ENCODE measurements around the gene GM2A. TPM values are rescaled to one million over a fixed set of nuclear protein-coding genes. Genes with fewer than 3 reads are reported as not detected.

Gene GM2A
- total and polyA plus RNA-seq, 2 of the 13 experiments (the other 11 are each of a cell fraction or from before 2014, with no cell fraction given): 14.6 to 29.6 TPM

GRCh38 chr5:151251001-151251551, 1.9 kb upstream of the GM2A start (continued):
- TF ChIP-seq TBP (CRISPR knock-in tag; IDR thresholded peaks at IDR 0.05) (no peak), KAT8 (CRISPR knock-in tag; IDR thresholded peaks at IDR 0.05) (peak; percentile 61; the same call in 1 of the 2 replicates), CREB3 (CRISPR knock-in tag; IDR thresholded peaks at IDR 0.05) (no peak), PHF8 (CRISPR knock-in tag; IDR thresholded peaks at IDR 0.05) (peak; percentile 61), ZSCAN31 (CRISPR knock-in tag; IDR thresholded peaks at IDR 0.05; ENCODE audit: low read depth) (peak; percentile 55; the same call in 1 of the 2 replicates), SAP130 (CRISPR knock-in tag; IDR thresholded peaks at IDR 0.05; ENCODE audit: low read depth) (peak; percentile 77), ZNF20 (CRISPR knock-in tag; IDR thresholded peaks at IDR 0.05) (peak; percentile 91), PAWR (CRISPR knock-in tag; IDR thresholded peaks at IDR 0.05; ENCODE audit: borderline replicate concordance) (no peak), ZNF639 (CRISPR knock-in tag; conservative IDR thresholded peaks at IDR 0.05) (no peak), RERE (CRISPR knock-in tag; IDR thresholded peaks at IDR 0.05; ENCODE audit: low read depth) (no peak), KLF11 (CRISPR knock-in tag; IDR thresholded peaks at IDR 0.05) (0 out of 2 replicates have a peak, but pooled peaks have one; percentile 40), EEA1 (CRISPR knock-in tag; IDR thresholded peaks at IDR 0.05; ENCODE audit: borderline replicate concordance) (no peak), PPARG (CRISPR knock-in tag; conservative IDR thresholded peaks at IDR 0.05) (no peak), STAG1 (CRISPR knock-in tag; IDR thresholded peaks at IDR 0.05) (no peak), ZSCAN22 (CRISPR knock-in tag; IDR thresholded peaks at IDR 0.05) (no peak)
- TF ChIP-seq, protein P1, sequence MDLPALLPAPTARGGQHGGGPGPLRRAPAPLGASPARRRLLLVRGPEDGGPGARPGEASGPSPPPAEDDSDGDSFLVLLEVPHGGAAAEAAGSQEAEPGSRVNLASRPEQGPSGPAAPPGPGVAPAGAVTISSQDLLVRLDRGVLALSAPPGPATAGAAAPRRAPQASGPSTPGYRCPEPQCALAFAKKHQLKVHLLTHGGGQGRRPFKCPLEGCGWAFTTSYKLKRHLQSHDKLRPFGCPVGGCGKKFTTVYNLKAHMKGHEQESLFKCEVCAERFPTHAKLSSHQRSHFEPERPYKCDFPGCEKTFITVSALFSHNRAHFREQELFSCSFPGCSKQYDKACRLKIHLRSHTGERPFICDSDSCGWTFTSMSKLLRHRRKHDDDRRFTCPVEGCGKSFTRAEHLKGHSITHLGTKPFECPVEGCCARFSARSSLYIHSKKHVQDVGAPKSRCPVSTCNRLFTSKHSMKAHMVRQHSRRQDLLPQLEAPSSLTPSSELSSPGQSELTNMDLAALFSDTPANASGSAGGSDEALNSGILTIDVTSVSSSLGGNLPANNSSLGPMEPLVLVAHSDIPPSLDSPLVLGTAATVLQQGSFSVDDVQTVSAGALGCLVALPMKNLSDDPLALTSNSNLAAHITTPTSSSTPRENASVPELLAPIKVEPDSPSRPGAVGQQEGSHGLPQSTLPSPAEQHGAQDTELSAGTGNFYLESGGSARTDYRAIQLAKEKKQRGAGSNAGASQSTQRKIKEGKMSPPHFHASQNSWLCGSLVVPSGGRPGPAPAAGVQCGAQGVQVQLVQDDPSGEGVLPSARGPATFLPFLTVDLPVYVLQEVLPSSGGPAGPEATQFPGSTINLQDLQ (CRISPR knock-in tag; IDR thresholded peaks at IDR 0.05): no peak
- TF ChIP-seq, protein P2, sequence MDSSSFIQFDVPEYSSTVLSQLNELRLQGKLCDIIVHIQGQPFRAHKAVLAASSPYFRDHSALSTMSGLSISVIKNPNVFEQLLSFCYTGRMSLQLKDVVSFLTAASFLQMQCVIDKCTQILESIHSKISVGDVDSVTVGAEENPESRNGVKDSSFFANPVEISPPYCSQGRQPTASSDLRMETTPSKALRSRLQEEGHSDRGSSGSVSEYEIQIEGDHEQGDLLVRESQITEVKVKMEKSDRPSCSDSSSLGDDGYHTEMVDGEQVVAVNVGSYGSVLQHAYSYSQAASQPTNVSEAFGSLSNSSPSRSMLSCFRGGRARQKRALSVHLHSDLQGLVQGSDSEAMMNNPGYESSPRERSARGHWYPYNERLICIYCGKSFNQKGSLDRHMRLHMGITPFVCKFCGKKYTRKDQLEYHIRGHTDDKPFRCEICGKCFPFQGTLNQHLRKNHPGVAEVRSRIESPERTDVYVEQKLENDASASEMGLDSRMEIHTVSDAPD (CRISPR knock-in tag; IDR thresholded peaks at IDR 0.05): no peak
